Hematopoietic multipotent progenitor cell treated with erythropoietin and hydrocortisone succinate and interleukin-3 and kit ligand, for 6 days (in vitro differentiated cells): Measurements from ENCODE around the gene PPAT.

Experiments
- DNase-seq: peaks from one replicate; pipeline ENCODE4 v3.0.0-alpha.2; 2015

The PPAT gene

GRCh38 chr4:56433280-56433679 lies 2.1 kb downstream of the PPAT start:
- DNase-seq, result no peak

DNA sequence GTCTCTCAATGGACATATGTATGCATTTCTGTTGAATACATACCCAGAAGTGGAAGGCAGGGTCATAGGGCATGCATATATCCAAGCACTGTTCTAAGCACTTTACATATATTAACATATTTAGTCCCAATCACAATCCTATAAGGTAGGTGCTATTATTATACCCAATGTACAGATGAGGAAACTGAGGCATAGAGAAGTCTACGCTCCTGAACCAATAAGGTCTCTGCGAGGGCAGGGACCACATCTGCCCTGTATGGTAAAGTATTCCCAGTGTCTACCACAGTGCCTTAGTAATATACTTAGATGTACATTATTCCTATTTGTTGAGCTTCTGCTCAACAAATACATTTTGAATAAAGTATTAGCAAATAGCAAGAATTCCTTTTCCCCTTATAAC lies 5.2 kb downstream of the PPAT start:
- DNase-seq, result no peak

DNA sequence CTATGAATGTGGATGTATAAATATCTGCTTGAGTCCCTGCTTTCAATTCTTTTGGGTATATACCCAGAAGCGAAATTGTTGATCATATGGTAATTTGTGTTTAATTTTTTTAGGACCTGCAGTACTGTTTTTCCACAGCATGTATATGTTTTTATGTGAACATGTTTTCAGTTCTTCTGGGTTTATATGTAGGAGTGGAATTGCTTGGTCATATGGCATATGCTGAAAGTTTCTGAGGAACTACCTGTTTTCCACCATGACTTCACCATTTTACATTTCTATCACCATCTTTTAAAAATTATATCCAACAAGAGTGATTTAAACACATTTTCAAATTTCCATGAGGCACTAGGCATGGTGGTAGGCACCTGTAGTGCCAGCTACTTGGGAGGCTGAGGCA lies 8.2 kb downstream of the PPAT start:
- no peak for DNase-seq

DNA sequence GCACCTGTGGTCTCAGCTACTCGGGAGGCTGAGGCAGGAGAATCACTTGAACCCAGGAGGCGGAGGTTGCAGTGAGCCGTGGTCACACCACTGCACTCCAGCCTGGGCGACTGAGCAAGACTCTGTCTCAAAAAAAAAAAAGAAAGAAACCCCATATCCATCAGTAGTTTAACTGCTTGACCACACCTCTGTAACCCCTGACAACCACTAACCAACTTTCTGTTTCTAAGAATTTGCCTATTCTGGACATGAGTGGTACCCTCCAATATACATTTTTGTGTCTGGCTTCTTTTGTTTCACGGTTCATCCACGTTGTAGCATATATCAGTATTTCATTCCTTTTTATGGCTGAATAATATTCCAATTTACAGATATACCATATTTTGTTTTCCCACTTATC lies 9.1 kb downstream of the PPAT start:
- DNase-seq, result no peak

DNA sequence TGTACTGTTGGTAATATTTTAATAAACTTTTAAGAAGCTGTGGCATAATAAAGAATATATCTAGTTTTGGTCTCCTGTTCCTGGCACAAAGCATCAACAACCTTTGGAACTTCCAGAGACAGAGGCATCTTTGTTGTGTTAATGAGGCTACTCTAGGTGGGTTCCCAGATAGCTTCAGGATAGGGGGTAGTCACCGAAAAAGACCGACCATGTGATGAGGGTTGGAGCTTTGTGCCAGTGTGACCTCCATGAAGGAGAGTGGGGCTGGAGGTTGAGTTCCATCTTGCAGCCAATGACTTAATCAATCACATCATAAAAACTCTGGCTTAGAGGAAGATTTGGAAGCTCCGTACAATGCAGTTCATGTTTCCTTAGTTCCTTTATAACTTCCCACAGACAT lies 9.9 kb downstream of the PPAT start:
- DNase-seq, result no peak

DNA sequence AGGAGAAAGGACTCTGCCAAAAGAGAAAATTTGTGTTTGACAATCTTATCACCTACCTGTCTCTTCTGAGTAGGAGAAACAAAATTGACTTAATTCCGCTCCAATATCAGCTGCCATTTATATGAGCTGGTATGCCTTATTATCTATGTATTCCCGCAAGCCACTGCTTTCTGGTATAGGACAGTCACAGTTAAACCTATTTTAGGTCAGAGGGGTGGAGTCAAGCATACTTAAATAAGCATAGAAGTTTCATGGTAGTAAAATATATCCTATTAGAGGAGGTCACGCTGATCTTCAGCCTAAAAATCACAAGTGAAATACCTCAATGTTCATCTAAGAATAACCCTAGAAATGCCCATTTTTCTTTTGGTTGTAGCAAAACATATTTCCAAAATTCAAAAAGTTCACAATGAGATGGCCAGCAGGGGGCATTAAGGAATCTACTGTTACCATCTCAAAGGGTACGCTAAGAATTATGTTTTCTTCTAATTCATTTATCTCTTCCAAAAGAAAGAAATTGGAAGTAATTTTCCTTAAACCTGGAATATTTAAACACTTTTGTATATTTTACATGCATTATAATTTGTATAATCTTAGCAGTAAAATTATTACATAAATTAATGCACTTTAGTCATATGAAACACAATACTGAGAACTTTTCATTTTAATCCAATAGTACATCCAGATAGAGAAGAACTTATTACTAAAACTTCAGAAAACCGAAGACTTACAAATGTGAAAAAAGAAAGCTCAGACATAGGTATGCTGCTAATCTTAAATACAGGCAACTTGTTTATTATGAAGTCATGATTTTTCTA lies 10.5 kb downstream of the PPAT start:
- DNase-seq, result peak; percentile 83

- no peak for DNase-seq
Observed at GRCh38 chr4:56424176-56424575, 11.2 kb downstream of the PPAT start.

- DNase-seq, result no peak
Observed at GRCh38 chr4:56417396-56417795, 18.0 kb downstream of the PPAT start.

DNA sequence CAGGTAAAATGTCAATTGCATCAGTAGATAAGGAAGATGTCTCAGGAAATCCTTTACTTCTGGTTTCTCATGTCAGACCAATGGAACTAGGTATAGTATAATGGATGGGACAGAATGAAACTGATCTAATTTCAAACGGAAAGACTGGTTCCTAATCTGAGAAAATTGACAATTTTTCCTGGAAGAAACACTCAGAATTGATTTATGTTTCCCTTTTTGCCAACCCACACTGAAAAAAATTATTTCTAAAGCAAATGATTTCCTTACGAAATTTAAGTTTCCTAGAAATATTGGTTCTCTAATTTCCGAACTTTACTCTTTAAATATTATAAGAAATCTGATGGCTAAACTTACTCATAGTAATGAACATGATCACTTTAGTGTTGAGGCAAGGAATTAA lies 19.1 kb downstream of the PPAT start:
- DNase-seq, result no peak

- DNase-seq, result no peak
Observed at GRCh38 chr4:56414135-56414670, 21.2 kb downstream of the PPAT start.

DNA sequence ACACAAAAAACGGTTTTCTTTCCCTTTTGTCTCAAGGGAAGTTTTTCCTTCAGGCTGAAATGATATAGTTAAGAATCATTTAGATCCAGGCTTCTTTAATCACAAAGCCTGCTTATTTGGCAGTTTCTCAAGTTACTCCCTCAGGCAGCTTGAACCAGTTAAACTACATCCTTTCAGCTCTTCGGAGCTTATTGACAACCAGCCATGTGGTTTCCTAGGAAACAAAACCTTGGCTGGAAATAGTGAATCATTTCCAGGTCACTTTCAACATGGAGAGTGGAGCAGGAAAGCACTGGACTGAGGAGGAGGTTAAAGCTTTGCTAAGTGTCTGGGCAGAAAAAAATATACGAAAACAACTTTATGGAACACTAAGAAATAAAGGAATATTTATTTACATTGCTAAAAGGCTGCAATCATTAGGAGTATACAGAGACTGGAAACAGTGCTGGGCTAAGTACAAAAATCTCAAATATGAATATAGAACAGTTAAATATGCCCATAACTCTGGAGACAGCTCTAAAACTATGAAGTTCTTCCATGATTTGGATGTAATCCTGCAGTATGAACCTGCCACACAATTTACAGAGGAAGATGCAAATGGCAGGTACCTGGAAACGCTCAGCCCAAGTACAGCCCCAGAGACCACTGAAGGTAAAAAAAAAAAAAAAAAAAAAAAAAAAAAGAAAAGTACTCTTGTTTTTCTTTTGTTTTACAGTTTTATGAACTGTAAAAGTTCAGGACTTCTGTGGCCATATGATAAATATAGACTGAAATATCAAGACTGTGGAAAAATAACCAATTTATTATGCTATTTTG lies 25.0 kb downstream of the PPAT start:
- peak; percentile 81 for DNase-seq

GRCh38 chr4:56409511-56410090 lies 25.8 kb downstream of the PPAT start:
- DNase-seq, result no peak

- DNase-seq, result no peak
Observed at GRCh38 chr4:56408978-56409377, 26.4 kb downstream of the PPAT start.

- DNase-seq, result no peak
Observed at GRCh38 chr4:56406151-56406550, 29.3 kb downstream of the PPAT start.

DNA sequence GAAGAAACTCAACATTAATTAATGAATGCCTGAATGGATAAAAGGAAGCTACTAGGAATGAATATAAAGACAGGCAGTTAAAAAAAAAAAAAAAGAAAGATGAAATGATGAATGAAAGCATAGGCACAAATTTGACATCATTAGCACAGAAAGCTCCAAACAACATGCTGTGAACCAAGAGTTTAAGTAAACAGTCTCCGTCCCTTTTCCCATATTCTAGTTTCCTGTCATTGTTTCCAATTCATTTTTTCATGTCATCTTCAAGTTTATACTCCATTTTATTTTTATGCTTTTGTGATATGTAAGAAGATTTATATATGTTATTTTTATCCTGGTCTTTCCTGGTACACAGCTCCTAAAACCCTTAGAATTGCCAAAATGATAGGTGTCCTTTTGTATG lies 30.4 kb downstream of the PPAT start:
- no peak for DNase-seq

GRCh38 chr4:56400560-56400959 lies 34.9 kb downstream of the PPAT start:
- DNase-seq, result no peak

DNA sequence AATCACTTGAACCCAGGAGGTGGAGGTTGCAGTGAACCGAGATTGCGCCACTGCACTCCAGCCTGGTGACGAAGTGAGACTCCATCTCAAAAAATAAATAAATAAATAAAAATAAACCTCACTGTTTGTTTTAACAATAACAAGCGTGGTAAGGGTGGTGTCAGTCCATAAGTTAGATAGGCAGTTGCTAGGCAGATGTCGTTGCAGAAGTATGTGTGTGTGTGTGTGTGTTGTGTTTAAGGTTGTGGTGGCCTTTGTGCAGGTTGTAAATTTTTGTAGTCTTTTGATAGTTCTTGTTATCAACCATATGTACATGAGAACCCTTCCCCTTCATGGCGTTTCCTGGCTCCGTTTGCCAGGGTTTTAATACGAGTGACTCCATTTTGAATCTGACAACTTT lies 44.1 kb downstream of the PPAT start:
- no peak for DNase-seq

GRCh38 chr4:56389558-56389957 lies 45.9 kb downstream of the PPAT start:
- peak; percentile 82 for DNase-seq

- DNase-seq, result peak; percentile 44
Observed at GRCh38 chr4:56388306-56388705, 47.1 kb downstream of the PPAT start.

DNA sequence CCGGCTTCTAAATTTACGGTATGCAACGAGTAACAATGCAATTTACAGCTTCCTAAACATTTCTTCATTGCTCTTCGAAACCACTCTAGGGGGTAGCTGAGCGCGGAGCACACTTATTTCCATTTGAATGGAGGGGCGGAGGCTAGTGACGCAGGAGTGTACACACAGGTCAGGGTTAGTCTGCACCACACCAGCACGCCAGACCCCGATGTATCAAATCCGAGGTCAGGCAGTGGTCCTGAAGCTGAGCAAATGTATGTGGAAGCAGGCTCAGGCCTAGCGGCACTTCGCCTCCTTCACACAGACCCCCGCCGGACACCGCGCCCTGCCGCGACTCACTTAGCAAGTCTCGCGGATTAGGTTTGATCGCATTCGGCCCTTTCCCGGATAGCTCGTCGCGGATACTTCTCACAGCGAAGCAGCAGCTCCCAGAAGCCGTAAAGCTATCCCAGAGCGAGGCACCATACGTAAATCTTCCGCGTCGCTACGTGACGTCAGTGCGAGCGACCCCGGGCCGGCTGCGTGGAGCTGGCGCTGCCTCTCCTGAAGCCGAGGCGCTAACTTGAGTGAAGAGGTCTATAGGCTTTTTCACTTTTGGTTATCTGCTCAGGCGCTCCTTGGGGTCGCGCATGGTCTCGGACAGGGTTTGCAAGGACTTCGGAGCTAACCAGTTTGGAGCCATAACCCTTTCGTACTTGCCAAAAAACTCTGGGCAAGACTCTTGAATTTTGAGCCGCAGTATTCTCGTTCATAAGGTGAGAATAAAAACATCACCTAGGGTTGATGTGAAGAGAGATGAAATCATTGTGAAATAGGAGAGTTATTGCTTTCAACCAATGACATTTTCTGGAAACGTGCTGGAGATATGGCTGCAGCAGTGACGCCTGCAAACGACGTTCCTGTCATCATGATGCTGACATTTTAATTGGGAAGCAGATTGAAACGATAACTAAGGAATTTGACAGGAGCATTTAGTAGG lies 48.1 kb downstream of the PPAT start, which contains the start of gene AASDH:
Gene AASDH, minus strand, starts transcription at position 469 of the 979 bp plus-strand sequence. CDS start 3,192 bp downstream, outside the sequence.
- DNase-seq, result peak; percentile 95

DNA sequence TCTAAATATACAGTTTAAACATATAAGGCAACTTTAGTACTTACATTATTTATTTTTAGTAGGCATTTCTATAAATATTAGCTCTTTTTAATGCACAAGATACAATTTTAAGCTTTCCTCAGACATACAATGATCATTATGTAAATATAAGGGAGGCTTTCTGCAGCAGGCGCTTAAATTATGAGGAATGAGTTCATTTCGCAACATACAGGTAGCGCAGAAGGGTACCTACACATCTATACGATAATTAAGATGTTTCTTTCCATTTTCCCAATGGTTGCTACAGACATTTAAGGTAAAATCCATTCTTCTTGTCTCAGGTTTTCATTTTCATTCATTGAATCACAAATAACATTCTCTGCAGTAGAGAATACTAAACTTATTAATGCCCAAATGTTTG lies 49.3 kb downstream of the PPAT start:
- DNase-seq, result no peak

DNA sequence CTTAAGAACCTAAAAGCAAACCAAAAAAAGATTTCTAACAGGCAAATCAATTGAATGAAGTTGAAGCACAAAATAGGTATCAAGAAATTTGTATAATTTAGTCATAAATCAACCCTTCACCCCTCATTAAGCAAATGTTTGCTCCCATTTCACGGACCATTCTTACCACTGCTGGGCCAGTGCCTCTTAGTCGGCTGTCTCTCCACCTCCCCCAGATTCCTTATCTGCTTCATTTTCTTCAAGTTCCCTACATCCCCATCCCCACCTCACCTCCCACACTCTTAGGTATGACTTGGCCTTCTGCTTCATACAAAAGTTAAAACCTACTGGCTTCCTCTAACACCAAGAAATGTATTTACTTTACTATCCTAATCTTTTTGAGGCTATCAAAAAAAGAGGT lies 60.0 kb downstream of the PPAT start:
- DNase-seq, result no peak
